Activated CD8-positive, alpha-beta T cell treated with anti-CD3 and anti-CD28 coated beads, Interleukin-2, amount 10 ng/mL, durations not matched to agents 7 days and 5 days (primary cell): ENCODE results near the gene SWAP70. TPM values are rescaled to one million over a fixed set of nuclear protein-coding genes. Genes with fewer than 3 reads are reported as not detected.

Experiments used
- total RNA-seq, 2 experiments: library from RNA; stranded (reverse); gene quantifications; one replicate each; pipeline ENCODE4 v1.2.3, GENCODE V29; 2021

Gene SWAP70
- total RNA-seq, 2 experiments from 2014 or later, result 11.5 to 13.3 TPM

Other genes with a start within 250 kb of the SWAP70 start
- 10 to 100 TPM; 31.4 to 33.7 TPM for gene ZNF143, start 203.1 kb upstream of the SWAP70 start, total RNA-seq
- 10 to 100 TPM; 73.3 to 75.1 TPM for gene WEE1, start 90.4 kb upstream of the SWAP70 start, total RNA-seq